ENCODE measurements around the gene TUSC2. TPM values are rescaled to one million over a fixed set of nuclear protein-coding genes. Genes with fewer than 3 reads are reported as not detected.

The TUSC2 gene
- total and polyA plus RNA-seq, 7 donors, result 23.2 to 54.7 (median 35.5) TPM

GRCh38 chr3:50294089-50294488 is 33.9 kb downstream of the TUSC2 start:
- H3K36me3 ChIP-seq, result peaks cover 4 to 15% (median 12%) of the 10 kb centered on the region in 4 donors
- peaks cover 3 to 46% (median 36%) of the 10 kb centered on the region in 4 donors for H3K4me1 ChIP-seq
- H3K4me3 ChIP-seq, result no peak overlapping the region
- intact Hi-C loops (cut with DNase I), result no loop called here
- DNase-seq, result no peak
- H3K27me3 ChIP-seq, result no peaks in the 10 kb centered on the region
- 93 to 94% methylated on average over 4 of the region's 4 CpGs for WGBS, 2 donors
- TF ChIP-seq CTCF (IDR thresholded peaks at IDR 0.05), result no peak
- no peak for TF ChIP-seq POLR2AphosphoS5 (IDR thresholded peaks at IDR 0.05)
- no peak for TF ChIP-seq EP300 (IDR thresholded peaks at IDR 0.05)
- no peak for TF ChIP-seq POLR2A (IDR thresholded peaks at IDR 0.05)
- H3K9me3 ChIP-seq, result no peaks in the 10 kb centered on the region
- H3K27ac ChIP-seq, result peak overlapping the region in 2 of 4 donors; percentile 94 to 95

- WGBS, 2 donors, result 77 to 82% methylated on average over 12 of the region's 12 CpGs
- peaks cover 0 to 38% (median 29%) of the 10 kb centered on the region in 4 donors for H3K4me1 ChIP-seq
- no peaks in the 10 kb centered on the region for H3K9me3 ChIP-seq
- TF ChIP-seq POLR2AphosphoS5 (IDR thresholded peaks at IDR 0.05) (no peak), EP300 (IDR thresholded peaks at IDR 0.05) (no peak), POLR2A (IDR thresholded peaks at IDR 0.05) (no peak), CTCF (IDR thresholded peaks at IDR 0.05) (no peak)
- DNase-seq, result peak; percentile 68
- H3K4me3 ChIP-seq, result peak overlapping the region in 3 of 4 donors; percentile 85 to 100 (median 86)
- intact Hi-C loops (cut with DNase I), result no loop called here
- peaks cover 9 to 24% (median 20%) of the 10 kb centered on the region in 4 donors for H3K36me3 ChIP-seq
- peak overlapping the region; percentile 88 to 95 (median 91) for H3K27ac ChIP-seq
- H3K27me3 ChIP-seq, result no peaks in the 10 kb centered on the region
Observed at GRCh38 chr3:50293079-50293801, 34.8 kb downstream of the TUSC2 start.

GRCh38 chr3:50292159-50293078 is 35.6 kb downstream of the TUSC2 start, which contains the start of gene IFRD2:
IFRD2 (minus strand) TSS chr3:50292429; CDS start chr3:50292274, 155 bp downstream.
- intact Hi-C loops (cut with DNase I), result no loop called here
- Histone ChIP-seq H3K9me3 (no peaks in the 10 kb centered on the region), H3K27ac (peak within 1 kb of the TSS; percentile 88 to 95 (median 91)), H3K4me1 (peaks cover 0 to 31% (median 26%) of the 10 kb centered on the region in 4 donors), H3K36me3 (peaks cover 15 to 32% (median 25%) of the 10 kb centered on the region in 4 donors), H3K27me3 (no peaks in the 10 kb centered on the region), H3K4me3 (peak within 1 kb of the TSS; percentile 85 to 100 (median 92))
- 1 to 2% methylated on average over 67 of the region's 67 CpGs for WGBS, 2 donors
- TF ChIP-seq CTCF (IDR thresholded peaks at IDR 0.05) (no peak), POLR2AphosphoS5 (IDR thresholded peaks at IDR 0.05) (peak; percentile 73 to 94 (median 83)), POLR2A (IDR thresholded peaks at IDR 0.05) (peak in 1 of 2 donors; percentile 53), EP300 (IDR thresholded peaks at IDR 0.05) (no peak)
- DNase-seq, result peak; percentile 99

DNA sequence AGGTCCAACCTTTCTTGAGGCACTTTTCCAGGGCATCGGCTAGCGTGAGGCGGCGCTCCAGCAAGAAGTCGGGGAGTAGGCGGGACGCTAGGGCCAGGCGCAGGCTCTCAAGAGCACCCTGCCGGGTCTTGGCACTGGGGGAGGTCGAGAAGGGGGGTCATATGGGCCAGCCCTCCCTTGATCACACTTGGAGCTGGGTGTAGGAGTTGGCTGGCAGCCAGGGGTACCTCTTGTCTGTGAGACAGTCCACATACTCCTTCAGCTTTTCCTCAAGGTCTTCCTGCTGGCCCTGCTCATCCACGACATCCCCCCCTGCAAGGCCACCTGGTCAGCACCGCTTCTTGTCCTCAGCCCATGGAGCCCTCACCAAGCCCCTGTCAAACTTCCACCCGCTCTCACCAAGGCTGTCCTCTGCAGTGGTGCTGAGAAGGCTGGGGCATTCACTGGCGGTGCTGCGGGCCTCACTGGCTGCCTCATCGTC is 37.8 kb downstream of the TUSC2 start:
- H3K27ac ChIP-seq, result no peak overlapping the region
- H3K4me1 ChIP-seq, result peaks cover 0 to 31% (median 26%) of the 10 kb centered on the region in 4 donors
- intact Hi-C loops (cut with DNase I), result no loop called here
- peaks cover 15 to 44% (median 29%) of the 10 kb centered on the region in 4 donors for H3K36me3 ChIP-seq
- WGBS, 2 donors, result 93 to 96% methylated on average over 16 of the region's 16 CpGs
- no peak overlapping the region for H3K4me3 ChIP-seq
- DNase-seq, result peak; percentile 66
- H3K27me3 ChIP-seq, result no peaks in the 10 kb centered on the region
- H3K9me3 ChIP-seq, result no peaks in the 10 kb centered on the region
- TF ChIP-seq POLR2A (IDR thresholded peaks at IDR 0.05) (no peak), POLR2AphosphoS5 (IDR thresholded peaks at IDR 0.05) (no peak), CTCF (IDR thresholded peaks at IDR 0.05) (no peak), EP300 (IDR thresholded peaks at IDR 0.05) (no peak)
